GM18868 (cell line): ENCODE results near the gene AKTIP.
"Not testable (repeated sequence)": the region's sequence is repeated elsewhere in the genome, so short reads cannot be mapped to it uniquely, and the experiment has no call there.

Source experiments
- ATAC-seq: cut with Tn5 transposase; IDR thresholded peaks from one replicate; pipeline ENCODE4 v1.9.1; 2021; ENCODE audit warnings: mild to moderate bottlenecking, moderate library complexity; ENCODE audit not compliant: unreplicated experiment

AKTIP gene

DNA sequence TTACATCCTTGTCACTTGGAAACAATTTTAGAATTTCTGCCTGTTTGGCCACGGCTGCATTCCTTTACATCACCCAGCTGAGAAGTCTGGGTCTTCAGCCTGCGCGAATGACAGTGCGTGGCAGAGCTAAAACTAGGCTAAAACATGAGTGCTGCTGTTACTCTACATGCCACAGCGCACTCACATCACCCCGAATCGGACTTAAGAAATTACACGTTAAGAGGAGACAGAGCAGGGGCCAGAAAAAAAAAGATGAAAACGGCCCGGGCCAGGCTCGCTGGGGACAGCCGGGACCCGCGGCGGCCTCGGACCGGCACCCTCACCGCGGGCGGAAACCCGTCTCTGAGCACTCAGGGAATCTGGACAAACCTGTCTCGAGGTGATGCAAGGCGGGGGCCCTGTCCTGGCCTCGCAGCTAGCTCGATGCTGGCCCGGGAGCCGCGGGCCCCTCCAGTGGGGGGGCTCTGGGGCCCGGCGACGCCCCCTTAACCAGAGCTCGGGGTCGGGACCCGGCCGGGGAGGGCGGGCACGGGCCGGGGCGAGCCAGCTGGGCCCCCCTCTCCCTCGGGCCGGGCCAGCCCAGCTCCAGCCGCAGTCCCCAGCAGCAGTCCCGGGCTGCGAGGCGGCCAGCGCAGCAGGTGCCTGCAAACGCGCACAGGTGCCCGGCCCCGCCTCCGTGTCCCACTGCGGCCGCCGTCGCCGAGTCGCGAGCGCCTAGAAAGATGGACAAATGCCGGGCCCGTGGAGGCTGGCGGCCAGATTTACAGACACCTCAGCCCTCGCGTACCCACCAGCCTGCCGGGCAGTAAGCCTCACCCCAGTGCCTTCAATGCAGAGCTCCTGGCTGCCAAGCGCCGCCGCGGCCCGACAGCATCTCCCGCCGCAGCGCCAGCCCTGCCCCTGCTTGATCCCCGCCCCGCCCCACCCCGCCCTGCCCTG is at the start of gene AKTIP:
Gene AKTIP, minus strand, starts transcription at position 879 of the 939 bp plus-strand sequence. CDS start 2,950 bp downstream, outside the sequence.
- ATAC-seq = peak; percentile 26

DNA sequence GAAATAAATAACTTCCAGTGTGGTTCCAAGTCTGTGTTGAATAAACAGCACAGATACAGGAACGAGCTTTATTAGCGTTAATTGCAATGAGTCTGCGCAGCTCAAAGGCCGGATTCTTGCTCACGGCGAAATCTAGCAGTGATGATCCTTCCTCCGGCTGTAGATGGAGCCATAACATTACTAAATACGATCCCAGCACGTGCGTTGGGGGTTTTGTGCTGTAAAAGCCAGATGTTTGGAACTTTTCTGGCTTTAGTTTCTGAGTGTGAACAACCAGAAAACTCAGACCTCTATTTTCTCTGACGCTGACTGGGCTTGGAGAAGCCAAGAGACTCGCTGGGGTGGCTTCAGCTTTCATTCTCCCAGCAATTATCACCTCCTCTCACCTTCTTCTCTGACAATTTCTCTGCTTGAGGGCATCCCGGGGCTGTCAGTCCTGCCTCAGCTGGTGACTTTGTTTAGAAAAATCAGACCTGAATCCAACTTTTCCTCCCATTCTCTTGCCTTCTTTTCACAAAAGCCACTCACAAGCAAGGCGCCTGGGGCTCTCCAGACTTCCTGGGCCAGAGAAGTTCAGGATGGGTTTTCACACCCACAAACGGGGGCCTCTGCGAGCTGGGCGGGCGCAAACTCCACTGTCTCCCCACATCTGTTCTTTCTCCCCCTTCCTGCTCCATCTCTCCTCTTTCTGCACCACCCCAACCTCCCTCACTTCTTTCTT is 47.1 kb upstream of the AKTIP start:
- ATAC-seq = peak; percentile 90

DNA sequence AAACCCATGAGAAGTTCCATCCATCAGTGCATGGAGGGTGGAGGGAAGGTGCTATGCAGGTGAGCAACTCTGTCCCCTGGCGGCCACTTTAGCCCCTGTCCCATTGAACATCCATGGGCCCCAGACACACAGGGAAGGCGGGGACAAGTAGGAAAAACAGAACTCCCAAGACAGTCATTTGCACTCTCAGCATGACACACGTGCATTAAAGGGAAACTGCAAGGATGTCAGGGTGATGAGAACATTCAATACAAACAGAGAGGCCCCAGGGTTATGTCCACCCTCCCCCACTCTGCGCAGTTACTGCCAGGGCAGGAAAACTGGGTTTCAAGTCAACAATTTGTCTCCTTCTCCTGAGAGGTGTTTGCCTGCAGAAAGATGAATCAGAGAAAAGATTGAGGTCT is 44.0 kb upstream of the AKTIP start:
- no peak for ATAC-seq

- ATAC-seq = no peak
Measured at GRCh38 chr16:53545433-53545832, 42.4 kb upstream of the AKTIP start.

DNA sequence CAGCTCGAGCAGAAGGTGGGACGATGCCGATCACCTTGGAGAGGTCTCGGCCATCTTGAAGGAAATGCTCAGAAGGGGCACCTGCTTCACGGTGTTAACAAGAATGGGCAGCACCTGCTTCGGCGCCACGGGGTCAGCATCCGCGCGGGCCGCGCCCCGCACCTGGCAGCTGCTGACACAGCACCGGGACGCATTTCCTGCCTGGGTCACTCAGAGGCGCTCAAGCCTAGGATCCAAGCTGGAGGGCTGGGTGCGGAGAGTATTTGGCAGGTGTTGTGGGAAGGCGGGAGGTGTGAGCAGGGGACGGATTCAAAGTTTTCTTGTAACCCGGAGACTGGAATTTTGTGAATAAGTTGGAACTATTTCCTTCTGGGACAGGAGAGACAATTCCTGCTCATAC is 39.3 kb upstream of the AKTIP start:
- ATAC-seq = no peak

DNA sequence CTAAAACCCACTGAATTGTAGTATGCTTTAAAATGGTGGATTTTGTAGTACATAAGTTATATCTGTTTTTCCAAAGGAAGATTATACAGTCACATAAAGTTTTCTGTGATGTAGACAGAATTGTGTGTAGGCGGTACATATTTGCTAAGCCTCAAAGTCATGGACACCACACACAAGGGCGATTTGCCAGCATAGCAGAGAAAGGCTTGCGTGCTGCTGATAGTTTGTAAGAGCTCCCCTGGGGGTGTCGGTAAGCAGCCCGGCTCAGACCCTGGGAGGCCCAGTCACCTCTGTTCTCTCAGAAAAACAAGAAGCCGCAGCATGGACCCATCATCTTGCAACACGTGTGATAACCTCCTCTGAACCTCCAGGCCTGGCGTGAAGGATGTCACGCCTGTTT is 38.3 kb upstream of the AKTIP start:
- ATAC-seq = no peak

DNA sequence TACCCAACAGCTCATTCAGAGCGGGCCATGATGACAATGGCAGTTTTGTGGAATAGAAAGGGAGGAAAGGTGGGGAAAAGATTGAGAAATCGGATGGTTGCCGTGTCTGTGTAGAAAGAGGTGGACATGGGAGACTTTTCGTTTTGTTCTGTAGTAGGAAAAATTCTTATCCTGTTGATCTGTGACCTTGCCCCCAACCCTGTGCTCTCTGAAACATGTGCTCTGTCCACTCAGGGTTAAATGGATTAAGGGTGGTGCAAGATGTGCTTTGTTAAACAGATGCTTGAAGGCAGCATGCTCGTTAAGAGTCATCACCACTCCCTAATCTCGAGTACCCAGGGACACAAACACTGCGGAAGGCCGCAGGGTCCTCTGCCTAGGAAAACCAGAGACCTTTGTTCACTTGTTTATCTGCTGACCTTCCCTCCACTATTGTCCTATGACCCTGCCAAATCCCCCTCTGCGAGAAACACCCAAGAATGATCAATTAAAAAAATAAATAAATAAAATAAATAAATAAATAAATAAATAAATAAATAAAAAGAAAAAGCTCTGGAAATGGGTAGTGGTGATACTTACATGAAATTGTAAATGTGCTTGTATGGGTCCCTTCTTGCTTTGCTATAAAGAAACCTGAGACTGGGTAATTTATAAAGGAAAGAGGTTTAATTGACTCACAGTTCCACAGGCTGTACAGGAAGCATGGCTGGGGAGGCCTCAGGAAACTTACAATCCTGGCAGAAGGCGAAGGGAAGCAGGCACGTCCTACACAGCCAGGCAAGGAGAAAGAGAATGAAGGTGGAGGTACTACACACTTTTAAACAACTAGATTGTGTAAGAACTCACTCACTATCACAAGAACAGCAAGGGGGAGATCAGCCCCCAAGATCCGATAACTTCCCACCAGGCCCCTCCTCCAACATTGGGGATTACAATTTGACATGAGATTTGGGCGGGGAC is 37.0 kb upstream of the AKTIP start:
- ATAC-seq = not testable (repeated sequence)

DNA sequence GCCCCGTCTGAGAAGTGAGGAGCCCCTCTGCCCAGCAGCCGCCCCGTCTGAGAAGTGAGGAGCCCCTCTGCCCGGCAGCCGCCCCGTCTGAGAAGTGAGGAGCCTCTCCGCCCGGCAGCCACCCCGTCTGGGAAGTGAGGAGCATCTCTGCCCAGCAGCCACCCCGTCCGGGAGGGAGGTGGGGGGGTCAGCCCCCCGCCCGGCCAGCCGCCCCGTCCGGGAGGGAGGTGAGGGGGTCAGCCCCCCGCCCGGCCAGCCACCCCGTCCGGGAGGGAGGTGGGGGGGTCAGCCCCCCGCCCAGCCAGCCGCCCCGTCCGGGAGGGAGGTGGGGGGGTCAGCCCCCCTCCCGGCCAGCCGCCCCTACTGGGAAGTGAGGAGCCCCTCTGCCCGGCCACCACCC is 36.3 kb upstream of the AKTIP start:
- ATAC-seq = not testable (repeated sequence)

DNA sequence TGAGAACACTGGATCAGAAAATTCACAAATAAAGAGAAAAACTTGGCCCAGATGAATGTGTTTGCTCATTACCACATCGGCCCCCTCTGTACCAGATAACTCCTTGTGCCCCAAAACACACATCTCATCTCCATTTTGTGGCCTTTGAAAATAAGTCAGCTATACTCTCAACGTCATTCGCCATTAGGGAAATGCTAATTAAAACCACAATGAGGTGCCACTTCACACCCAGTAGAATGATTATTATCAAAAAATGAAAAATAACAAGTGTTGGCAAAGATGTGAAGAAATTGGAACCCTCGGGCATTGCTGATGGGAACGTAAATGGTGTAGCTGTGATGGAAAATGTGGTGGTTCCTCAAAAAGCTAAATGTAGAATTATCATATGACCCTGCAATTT is 34.6 kb upstream of the AKTIP start:
- no peak for ATAC-seq

GRCh38 chr16:53534206-53534605 is 31.2 kb upstream of the AKTIP start:
- no peak for ATAC-seq

- no peak for ATAC-seq
Measured at GRCh38 chr16:53530741-53531140, 27.7 kb upstream of the AKTIP start.

- ATAC-seq = no peak
Measured at GRCh38 chr16:53530046-53530445, 27.0 kb upstream of the AKTIP start.

DNA sequence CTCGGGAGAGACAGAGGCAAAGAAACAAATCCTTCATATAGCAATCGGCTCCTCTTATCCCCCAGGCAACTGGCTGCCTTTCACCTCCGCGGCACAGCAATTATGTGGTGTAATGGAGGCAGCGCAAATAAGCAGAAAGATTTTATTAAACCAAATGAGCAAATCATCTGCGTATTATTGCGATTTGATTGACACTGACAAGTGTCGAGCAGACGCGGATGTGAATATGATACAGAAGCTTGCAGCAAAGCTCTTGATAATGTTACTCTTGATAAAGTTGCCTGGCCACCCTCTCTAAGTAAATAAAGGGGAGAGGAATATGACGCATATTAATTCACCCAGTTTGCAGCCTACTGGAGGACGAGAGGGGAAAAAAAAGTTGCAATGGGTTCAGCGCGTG is 26.5 kb upstream of the AKTIP start:
- no peak for ATAC-seq

GRCh38 chr16:53528797-53529196 is 25.8 kb upstream of the AKTIP start:
- ATAC-seq = no peak

- no peak for ATAC-seq
Measured at GRCh38 chr16:53523971-53524548, 21.1 kb upstream of the AKTIP start.

DNA sequence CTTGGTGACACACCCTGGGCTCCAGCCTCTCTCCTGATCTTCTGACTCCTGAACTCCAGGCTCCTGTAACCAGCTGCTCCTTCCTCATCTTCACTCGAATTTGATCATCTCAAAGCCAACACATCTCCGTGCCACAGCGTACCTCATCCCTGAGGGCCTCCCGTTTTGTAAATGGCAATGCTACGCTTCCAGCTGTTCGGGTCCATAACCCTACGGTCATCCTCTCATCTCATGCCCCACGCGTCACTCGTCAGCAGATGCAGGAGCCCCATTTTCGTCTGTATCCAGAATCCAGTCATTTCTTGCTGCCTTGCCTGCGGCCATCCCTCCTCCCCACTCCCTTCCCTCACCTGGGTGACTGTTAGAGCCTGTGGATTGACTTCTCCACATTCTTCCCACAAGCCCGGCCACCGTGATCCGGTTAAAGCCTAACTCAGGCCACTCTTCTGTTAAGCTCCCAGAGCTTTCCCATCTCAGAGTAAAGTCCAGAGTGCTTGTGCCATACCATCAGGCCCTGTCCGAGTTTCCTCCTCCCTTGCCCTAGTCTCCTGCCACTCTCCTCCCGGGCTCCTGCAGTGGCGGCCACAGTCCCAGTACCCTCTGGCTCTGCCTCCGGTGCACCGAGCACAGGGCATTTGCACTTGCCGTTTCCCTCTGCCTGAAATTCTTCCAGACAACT is 20.3 kb upstream of the AKTIP start:
- no peak for ATAC-seq

DNA sequence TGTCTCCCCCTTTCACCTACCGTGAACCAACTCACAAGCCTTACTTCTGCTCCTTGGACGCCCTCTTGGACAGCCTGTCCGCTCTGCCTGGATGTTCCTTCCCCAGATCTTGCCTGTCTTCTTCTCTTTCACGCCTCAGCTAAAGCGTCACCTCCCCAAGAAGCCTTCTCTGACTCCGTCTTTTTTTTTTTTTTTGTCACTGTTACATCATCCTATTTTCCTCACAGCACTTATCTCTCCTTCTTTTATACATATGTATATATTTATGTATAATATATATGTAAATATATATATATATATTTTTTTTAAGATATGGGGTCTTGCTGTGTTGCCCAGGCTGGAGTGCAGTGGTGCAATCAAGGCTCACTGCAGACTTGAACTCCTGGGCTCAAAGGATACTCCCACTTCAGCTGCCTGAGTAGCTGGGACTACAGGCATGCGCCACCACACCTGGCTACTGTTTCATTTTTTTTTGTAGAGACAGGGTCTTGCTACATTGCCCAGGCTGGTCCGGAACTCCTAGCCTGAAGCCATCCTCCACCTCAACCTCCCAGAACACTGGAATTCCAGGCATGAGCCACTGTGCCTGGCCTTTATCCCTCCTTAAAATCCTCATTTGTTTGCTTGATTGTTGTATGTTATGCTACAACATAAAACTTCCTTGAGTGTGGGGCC is 16.5 kb upstream of the AKTIP start:
- ATAC-seq = no peak

DNA sequence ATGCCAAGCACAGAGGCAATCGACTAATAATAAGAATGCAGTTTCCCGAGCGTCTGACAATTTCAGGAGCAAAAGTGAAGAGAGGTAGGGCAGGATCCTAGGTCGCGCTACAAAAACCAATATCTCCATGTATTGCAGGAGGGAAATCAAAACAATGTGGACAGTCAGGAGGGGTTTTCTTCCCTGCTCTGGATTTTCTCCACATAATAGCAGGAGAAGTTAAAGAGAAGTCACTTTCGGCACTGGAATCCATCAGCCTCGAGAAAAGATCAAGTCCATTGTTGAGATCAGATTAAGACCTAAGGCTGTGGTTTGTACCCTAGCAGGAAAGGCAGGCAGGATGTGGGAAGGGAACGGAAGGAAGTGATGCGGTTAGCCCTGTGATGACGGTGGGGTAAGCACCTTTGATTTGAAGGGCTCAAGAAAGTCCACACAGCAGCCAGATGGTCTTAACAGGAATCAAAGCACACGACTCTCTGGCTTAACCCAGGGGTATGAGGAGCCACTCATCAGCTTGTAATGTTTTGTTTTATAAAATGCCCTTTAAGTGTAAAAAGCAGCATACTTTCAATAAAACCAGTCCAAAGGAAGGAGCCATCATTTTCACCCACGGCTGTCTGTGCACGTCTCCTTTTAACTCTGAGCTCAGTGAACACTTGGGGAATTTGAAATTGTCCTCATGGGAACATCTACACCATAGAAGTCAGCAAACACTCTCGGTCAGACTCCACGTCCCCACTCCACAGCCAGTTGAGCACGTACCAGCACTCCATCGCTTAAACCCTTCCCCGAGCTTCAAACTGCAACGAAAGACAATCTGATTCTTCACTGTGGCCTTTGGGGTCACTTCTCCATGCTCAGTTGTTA is 15.8 kb upstream of the AKTIP start:
- peak; percentile 97 for ATAC-seq
